T-helper 1 cell treated with Interleukin-12 subunit alpha and Interleukin-12 subunit beta and Interleukin-4 antibody, amounts not matched to agents 30 μg/mL and 1 μg/mL, for 36 hours (primary cell): ENCODE data around the gene STK11.

Experiments
- H3K27ac Mint-ChIP-seq: one replicate; pipeline ENCODE4 v1.8.0; 2021; ENCODE audit warnings: mild to moderate bottlenecking, mixed read lengths
- H3K27me3 Mint-ChIP-seq: one replicate; pipeline ENCODE4 v1.8.0; 2021; ENCODE audit warnings: low read depth, mixed read lengths
- H3K36me3 Mint-ChIP-seq: one replicate; pipeline ENCODE4 v1.8.0; 2021; ENCODE audit warnings: low read depth, mixed read lengths
- H3K4me1 Mint-ChIP-seq: one replicate; pipeline ENCODE4 v1.8.0; 2021; ENCODE audit warnings: low read depth, mixed read lengths
- H3K4me3 Mint-ChIP-seq: one replicate; pipeline ENCODE4 v1.8.0; 2021; ENCODE audit warnings: mild to moderate bottlenecking, moderate library complexity, mixed read lengths
- H3K9me3 Mint-ChIP-seq: one replicate; pipeline ENCODE4 v1.8.0; 2021; ENCODE audit warnings: mixed read lengths

The STK11 gene

GRCh38 chr19:1166872-1167573 lies 38.6 kb upstream of the STK11 start:
- Mint-ChIP-seq H3K27me3 (no peaks in the 10 kb centered on the region), H3K4me3 (no peak overlapping the region), H3K9me3 (no peaks in the 10 kb centered on the region), H3K36me3 (peaks cover 18% of the 10 kb centered on the region), H3K4me1 (peaks cover 21% of the 10 kb centered on the region), H3K27ac (no peak overlapping the region)

GRCh38 chr19:1167687-1168571 lies 37.6 kb upstream of the STK11 start:
- Mint-ChIP-seq H3K36me3 (peaks cover 17% of the 10 kb centered on the region), H3K4me1 (peaks cover 19% of the 10 kb centered on the region), H3K27me3 (no peaks in the 10 kb centered on the region), H3K27ac (no peak overlapping the region), H3K4me3 (no peak overlapping the region), H3K9me3 (no peaks in the 10 kb centered on the region)

- Mint-ChIP-seq H3K4me3 (no peak overlapping the region), H3K4me1 (peaks cover 17% of the 10 kb centered on the region), H3K9me3 (no peaks in the 10 kb centered on the region), H3K36me3 (peaks cover 16% of the 10 kb centered on the region), H3K27ac (no peak overlapping the region), H3K27me3 (no peaks in the 10 kb centered on the region)
Measured at GRCh38 chr19:1168572-1169410, 36.8 kb upstream of the STK11 start.

GRCh38 chr19:1169411-1169791 lies 36.2 kb upstream of the STK11 start:
- H3K4me1 Mint-ChIP-seq: peaks cover 19% of the 10 kb centered on the region
- H3K36me3 Mint-ChIP-seq: peaks cover 16% of the 10 kb centered on the region
- H3K4me3 Mint-ChIP-seq: no peak overlapping the region
- no peak overlapping the region for H3K27ac Mint-ChIP-seq
- no peaks in the 10 kb centered on the region for H3K27me3 Mint-ChIP-seq
- no peaks in the 10 kb centered on the region for H3K9me3 Mint-ChIP-seq

GRCh38 chr19:1169921-1170885 lies 35.4 kb upstream of the STK11 start:
- H3K27me3 Mint-ChIP-seq: no peaks in the 10 kb centered on the region
- no peaks in the 10 kb centered on the region for H3K9me3 Mint-ChIP-seq
- peaks cover 21% of the 10 kb centered on the region for H3K4me1 Mint-ChIP-seq
- peak overlapping the region; percentile 53 for H3K27ac Mint-ChIP-seq
- peaks cover 16% of the 10 kb centered on the region for H3K36me3 Mint-ChIP-seq
- peak overlapping the region; percentile 70 for H3K4me3 Mint-ChIP-seq

- Mint-ChIP-seq H3K9me3 (no peaks in the 10 kb centered on the region), H3K27me3 (no peaks in the 10 kb centered on the region), H3K36me3 (peaks cover 16% of the 10 kb centered on the region), H3K4me1 (peaks cover 21% of the 10 kb centered on the region), H3K4me3 (peak overlapping the region; percentile 70), H3K27ac (peak overlapping the region; percentile 53)
Measured at GRCh38 chr19:1170938-1171754, 34.4 kb upstream of the STK11 start.

- H3K36me3 Mint-ChIP-seq: peaks cover 13% of the 10 kb centered on the region
- H3K27ac Mint-ChIP-seq: peak overlapping the region; percentile 62
- H3K4me1 Mint-ChIP-seq: peaks cover 21% of the 10 kb centered on the region
- H3K4me3 Mint-ChIP-seq: peak overlapping the region; percentile 81
- H3K9me3 Mint-ChIP-seq: no peaks in the 10 kb centered on the region
- H3K27me3 Mint-ChIP-seq: no peaks in the 10 kb centered on the region
Measured at GRCh38 chr19:1171755-1172352, 33.7 kb upstream of the STK11 start.

- no peaks in the 10 kb centered on the region for H3K9me3 Mint-ChIP-seq
- peak overlapping the region; percentile 76 for H3K27ac Mint-ChIP-seq
- peaks cover 23% of the 10 kb centered on the region for H3K4me1 Mint-ChIP-seq
- H3K36me3 Mint-ChIP-seq: peaks cover 13% of the 10 kb centered on the region
- H3K4me3 Mint-ChIP-seq: peak overlapping the region; percentile 81
- no peaks in the 10 kb centered on the region for H3K27me3 Mint-ChIP-seq
Measured at GRCh38 chr19:1172353-1173158, 33.0 kb upstream of the STK11 start.

- Mint-ChIP-seq H3K9me3 (no peaks in the 10 kb centered on the region), H3K4me1 (peaks cover 25% of the 10 kb centered on the region), H3K4me3 (peak overlapping the region; percentile 91), H3K27me3 (no peaks in the 10 kb centered on the region), H3K36me3 (peaks cover 13% of the 10 kb centered on the region), H3K27ac (peak overlapping the region; percentile 94)
Measured at GRCh38 chr19:1173159-1173844, 32.3 kb upstream of the STK11 start.

- Mint-ChIP-seq H3K4me3 (peak within 1 kb of the TSS; percentile 91), H3K4me1 (peaks cover 23% of the 10 kb centered on the region), H3K27ac (peak within 1 kb of the TSS; percentile 94)
Measured at GRCh38 chr19:1173845-1174809, 31.5 kb upstream of the STK11 start, which contains the start of gene SBNO2. Gene SBNO2 (minus strand): TSS chr19:1174268. CDS start chr19:1154276, 19,992 bp downstream.

More at GRCh38 chr19:1173845-1174809, 31.5 kb upstream of the STK11 start, which contains the start of gene SBNO2:
- Mint-ChIP-seq H3K36me3 (peaks cover 11% of the 10 kb centered on the region), H3K27me3 (no peaks in the 10 kb centered on the region), H3K9me3 (no peaks in the 10 kb centered on the region)
